Adrenal gland (tissue), 5 donors: ENCODE data around the gene ZBTB7C.

Experiments
- POLR2A ChIP-seq, 2 donors: fragments of 450-650 bp; IDR thresholded peaks; one replicate each; pipeline ENCODE4 v1.6.1; 2017; ENCODE audit warnings: antibody characterized with exemption in 2 of 2, mild to moderate bottlenecking in 2 of 2, moderate library complexity in 1 of 2
- TF ChIP-seq, protein P1 (sequence below), 6 experiments: fragments of 450-650 bp in 4 of 6; fragments of 200-600 bp in 2 of 6; sonication (generic) in 1 of 6; IDR thresholded peaks; 1 replicate in 5 of 6; 2 replicates in 1 of 6; pipeline versions ENCODE4 v1.5.1 to v1.8.0; 2016 to 2021; ENCODE audit warnings: antibody characterized with exemption in 6 of 6, mild to moderate bottlenecking in 2 of 6, moderate library complexity in 1 of 6
- donor health status: DM: no; HTN: no; CAD: no.

DNA sequence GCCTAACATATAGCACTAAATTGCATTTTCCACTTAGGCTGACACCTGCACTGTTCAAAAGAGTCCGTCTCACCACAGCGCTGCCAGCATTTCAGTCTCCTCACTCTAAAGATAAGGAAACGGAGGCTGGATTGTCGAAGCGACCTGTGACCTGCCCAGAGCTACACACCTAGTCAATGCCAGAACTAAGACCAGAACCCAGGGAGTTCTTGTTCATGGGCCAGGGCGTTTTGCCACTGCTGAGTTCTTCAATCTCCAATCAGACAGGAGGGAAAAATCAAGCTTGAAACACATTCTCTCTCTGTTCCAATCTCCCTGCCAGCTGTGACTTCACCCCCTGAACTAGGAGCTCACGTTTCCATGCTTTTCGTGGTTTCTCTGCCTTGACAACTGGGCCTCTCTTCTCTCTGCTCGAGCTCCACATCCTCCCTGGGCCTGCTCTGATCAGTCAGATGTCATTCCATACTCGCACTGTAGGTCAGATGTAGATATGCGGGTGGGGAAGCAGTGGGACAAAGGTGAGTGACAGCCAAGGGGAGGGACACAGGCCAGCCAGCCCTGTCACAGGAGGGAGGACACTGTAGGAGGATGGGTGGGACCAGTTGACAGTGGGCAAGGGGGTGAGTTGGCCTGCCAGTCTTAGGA lies 257.6 kb downstream of the ZBTB7C start:
- TF ChIP-seq POLR2A (IDR thresholded peaks at IDR 0.05), result no peak
- TF ChIP-seq, protein P1, sequence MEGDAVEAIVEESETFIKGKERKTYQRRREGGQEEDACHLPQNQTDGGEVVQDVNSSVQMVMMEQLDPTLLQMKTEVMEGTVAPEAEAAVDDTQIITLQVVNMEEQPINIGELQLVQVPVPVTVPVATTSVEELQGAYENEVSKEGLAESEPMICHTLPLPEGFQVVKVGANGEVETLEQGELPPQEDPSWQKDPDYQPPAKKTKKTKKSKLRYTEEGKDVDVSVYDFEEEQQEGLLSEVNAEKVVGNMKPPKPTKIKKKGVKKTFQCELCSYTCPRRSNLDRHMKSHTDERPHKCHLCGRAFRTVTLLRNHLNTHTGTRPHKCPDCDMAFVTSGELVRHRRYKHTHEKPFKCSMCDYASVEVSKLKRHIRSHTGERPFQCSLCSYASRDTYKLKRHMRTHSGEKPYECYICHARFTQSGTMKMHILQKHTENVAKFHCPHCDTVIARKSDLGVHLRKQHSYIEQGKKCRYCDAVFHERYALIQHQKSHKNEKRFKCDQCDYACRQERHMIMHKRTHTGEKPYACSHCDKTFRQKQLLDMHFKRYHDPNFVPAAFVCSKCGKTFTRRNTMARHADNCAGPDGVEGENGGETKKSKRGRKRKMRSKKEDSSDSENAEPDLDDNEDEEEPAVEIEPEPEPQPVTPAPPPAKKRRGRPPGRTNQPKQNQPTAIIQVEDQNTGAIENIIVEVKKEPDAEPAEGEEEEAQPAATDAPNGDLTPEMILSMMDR (IDR thresholded peaks at IDR 0.05), result no peak
